ENCODE data around the gene MARS1.
"Not testable (repeated sequence)": the region's sequence is repeated elsewhere in the genome, so short reads cannot be mapped to it uniquely, and the experiment has no call there.

Gene MARS1

GRCh38 chr12:57495051-57495701, 7.3 kb downstream of the MARS1 start:
- DNase-seq (ENCODE audit: low read depth) = not testable (repeated sequence)

DNA sequence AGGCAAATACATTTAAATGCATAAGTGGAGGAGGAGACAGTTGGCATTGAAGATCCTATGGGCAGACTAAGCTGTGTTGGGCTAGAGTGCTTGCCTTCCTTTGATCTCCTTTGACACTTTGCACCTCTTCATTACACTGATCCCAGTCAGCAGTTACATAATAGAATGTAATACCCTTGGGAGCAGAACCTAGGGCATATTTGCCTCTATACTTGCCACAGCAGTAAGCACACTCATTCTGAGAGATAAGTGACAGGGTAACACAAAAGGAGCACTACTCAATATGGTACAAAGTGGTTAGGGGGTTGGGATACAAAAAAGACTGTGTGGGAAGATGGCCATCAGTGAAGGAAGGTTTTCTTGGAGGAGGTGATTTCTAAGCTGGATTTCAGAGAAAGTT, 9.0 kb downstream of the MARS1 start:
- DNase-seq (ENCODE audit: low read depth) = no peak

GRCh38 chr12:57497223-57498131, 9.6 kb downstream of the MARS1 start:
- DNase-seq (ENCODE audit: low read depth) = no peak

GRCh38 chr12:57498132-57498502, 10.2 kb downstream of the MARS1 start:
- DNase-seq (ENCODE audit: low read depth) = no peak

DNA sequence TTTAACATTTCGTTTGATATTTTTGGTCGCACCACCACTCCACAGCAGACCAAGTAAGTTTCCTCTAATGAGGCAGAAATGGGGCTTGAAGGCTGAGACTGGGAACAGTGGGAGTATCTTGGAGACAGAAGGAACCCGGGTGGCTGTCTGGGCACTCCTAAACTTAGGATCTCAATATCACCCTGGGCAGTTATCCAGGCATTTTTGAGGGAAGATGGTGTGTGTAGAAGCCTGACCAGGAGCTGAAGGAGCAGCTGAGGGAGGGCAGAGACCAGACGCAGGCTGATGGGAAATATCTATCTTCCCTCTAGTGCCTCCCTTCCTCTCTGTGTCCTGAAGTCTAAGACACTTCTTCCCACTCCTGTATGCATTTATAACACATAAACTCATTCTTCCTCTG, 10.7 kb downstream of the MARS1 start:
- no peak for DNase-seq (ENCODE audit: low read depth)

DNA sequence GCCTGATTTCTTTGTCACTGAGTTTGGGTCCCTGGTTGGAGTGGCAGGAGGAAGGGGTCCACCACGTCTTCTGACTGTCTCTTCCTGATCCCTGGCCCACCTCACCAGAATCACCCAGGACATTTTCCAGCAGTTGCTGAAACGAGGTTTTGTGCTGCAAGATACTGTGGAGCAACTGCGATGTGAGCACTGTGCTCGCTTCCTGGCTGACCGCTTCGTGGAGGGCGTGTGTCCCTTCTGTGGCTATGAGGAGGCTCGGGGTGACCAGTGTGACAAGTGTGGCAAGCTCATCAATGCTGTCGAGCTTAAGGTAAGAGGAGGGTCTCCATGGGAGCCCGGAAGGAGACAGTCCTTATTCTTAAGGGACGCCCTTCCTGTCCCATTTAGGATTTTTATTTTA, 12.3 kb downstream of the MARS1 start:
- no peak for DNase-seq (ENCODE audit: low read depth)

GRCh38 chr12:57502311-57502969, 14.6 kb downstream of the MARS1 start:
- not testable (repeated sequence) for DNase-seq (ENCODE audit: low read depth)

DNA sequence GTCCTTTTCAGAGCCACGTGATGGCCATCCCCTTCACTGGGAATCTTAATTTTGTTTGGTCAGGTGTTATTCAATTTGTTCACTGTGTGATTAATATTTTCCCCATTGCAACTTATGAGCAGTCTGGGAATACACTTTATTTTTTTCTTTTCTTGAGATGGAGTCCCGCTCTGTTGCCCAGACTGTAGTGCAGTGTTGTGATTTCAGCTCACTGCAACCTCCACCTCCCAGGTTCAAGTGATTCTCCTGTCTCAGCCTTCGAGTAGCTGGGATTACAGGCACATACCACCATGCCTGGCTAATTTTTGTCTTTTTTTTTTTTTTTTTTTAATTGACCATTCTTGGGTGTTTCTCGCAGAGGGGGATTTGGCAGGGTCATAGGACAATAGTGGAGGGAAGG, 18.7 kb downstream of the MARS1 start:
- DNase-seq (ENCODE audit: low read depth) = not testable (repeated sequence)

DNA sequence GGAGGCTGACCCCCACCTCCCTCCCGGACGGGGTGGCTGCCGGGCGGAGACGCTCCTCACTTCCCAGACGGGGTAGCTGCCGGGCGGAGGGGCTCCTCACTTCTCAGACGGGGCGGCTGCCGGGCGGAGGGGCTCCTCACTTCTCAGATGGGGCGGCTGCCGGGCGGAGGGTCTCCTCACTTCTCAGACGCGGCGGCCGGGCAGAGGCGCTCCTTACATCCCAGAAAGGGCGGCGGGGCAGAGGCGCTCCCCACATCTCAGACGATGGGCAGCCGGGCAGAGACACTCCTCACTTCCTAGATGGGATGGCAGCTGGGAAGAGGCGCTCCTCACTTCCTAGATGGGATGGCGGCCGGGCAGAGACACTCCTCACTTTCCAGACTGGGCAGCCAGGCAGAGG, 19.9 kb downstream of the MARS1 start:
- not testable (repeated sequence) for DNase-seq (ENCODE audit: low read depth)

- no peak for DNase-seq (ENCODE audit: low read depth)
These were observed 23.3 kb downstream of the MARS1 start for GRCh38 chr12:57511161-57511560.

- no peak for DNase-seq (ENCODE audit: low read depth)
These were observed 23.9 kb downstream of the MARS1 start for GRCh38 chr12:57511588-57512325.

GRCh38 chr12:57512665-57513064, 24.8 kb downstream of the MARS1 start:
- DNase-seq (ENCODE audit: low read depth) = no peak

- no peak for DNase-seq (ENCODE audit: low read depth)
These were observed 25.4 kb downstream of the MARS1 start for GRCh38 chr12:57513266-57513665.

GRCh38 chr12:57513677-57514076, 25.8 kb downstream of the MARS1 start:
- not testable (repeated sequence) for DNase-seq (ENCODE audit: low read depth)

GRCh38 chr12:57514246-57514645, 26.4 kb downstream of the MARS1 start:
- DNase-seq (ENCODE audit: low read depth) = not testable (repeated sequence)

DNA sequence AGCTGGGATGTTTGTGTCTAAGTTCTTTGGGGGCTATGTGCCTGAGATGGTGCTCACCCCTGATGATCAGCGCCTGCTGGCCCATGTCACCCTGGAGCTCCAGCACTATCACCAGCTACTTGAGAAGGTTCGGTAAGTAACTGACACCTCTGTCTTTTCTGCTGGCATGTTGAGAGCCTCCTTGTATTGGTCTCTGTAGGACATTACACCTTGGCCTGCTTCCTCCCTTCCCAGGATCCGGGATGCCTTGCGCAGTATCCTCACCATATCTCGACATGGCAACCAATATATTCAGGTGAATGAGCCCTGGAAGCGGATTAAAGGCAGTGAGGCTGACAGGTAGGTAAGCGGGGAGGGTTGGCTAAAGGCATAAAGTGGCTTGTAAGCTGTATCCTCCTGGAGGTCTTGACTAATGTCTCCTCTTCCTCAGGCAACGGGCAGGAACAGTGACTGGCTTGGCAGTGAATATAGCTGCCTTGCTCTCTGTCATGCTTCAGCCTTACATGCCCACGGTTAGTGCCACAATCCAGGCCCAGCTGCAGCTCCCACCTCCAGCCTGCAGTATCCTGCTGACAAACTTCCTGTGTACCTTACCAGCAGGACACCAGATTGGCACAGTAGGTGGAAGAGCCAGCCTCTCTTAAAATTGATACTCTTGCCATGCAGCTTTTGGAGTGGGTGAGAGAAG, 27.0 kb downstream of the MARS1 start:
- DNase-seq (ENCODE audit: low read depth) = no peak

GRCh38 chr12:57515408-57515933, 27.6 kb downstream of the MARS1 start:
- DNase-seq (ENCODE audit: low read depth) = no peak

- peak; percentile 39 for DNase-seq (ENCODE audit: low read depth)
These were observed 28.2 kb downstream of the MARS1 start for GRCh38 chr12:57515934-57516541.

DNA sequence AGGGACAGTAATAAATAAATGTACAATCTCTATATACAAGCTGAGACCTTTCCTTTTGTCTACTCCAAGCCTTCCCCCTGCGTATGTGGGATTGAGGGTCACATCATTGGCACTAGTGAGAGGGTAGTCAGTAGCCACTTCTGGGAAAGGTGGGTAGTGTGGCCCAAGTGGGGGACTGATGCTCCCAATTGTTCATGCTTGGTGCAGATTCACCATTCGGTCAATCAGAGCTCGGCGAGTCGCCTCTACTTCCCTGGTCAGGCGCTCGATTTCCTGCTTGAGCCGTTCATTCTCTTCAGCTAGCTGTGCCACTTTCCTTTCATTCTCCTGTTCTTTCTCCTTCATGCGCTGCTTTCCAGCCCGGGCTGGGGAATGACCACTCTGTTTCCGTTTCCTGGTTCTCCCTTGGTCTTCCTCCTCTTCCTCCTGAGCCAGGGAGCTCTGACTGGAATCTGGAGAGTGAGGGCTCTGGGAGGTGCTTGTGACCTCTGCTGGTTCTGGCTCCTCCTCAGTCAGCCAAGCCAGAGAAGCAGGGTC, 28.8 kb downstream of the MARS1 start:
- DNase-seq (ENCODE audit: low read depth) = no peak

DNA sequence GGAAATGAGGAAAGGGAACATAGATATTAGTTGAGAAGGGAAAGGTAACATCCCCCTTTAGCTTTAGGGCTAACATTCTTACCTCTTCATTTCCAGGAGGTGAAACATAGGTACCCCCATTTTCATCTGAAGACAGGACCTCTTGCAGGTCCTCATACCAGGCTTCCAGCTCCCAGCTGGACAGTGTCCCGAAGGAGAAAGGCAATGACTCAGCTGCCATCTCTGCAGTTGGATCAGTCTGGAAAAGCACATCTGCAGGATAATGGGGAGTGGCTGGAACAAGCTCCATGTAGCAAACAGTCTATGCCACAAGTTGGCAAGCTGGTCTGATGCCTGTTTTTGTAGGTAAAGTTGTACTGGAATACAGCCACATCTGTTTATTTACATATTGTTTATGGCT, 29.3 kb downstream of the MARS1 start:
- DNase-seq (ENCODE audit: low read depth) = peak; percentile 42

DNA sequence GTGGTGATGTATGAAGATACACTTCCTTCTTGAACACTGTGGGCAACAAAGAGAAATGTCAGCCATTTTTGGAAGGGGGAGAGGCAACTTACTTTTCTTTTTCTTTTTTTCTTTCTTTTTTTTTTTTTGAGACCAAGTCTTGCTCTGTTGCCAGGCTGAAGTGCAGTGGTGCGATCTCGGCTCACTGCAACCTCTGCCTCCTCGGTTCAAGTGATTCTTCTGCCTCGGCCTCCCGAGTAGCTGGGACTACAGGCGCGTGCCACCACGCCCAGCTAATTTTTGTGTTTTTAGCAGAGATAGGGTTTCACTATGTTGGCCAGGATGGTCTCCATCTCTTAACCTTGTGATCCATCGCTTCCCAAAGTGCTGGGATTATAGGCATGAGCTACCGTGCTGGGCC, 29.9 kb downstream of the MARS1 start:
- not testable (repeated sequence) for DNase-seq (ENCODE audit: low read depth)

Measured in amniotic epithelial cell (primary cell).